NCI-H748 (cell line): ENCODE measurements around the gene ZNRF1.

Experiments used
- DNase-seq: peaks from one replicate; lab custom pipeline; 2025; ENCODE audit not compliant: unreplicated experiment; lab: John Stamatoyannopoulos, UW

ZNRF1 gene

GRCh38 chr16:75058806-75059205 lies 60.0 kb downstream of the ZNRF1 start:
- no peak for DNase-seq

- DNase-seq, result no peak
Observed at GRCh38 chr16:75059411-75059810, 60.6 kb downstream of the ZNRF1 start.

GRCh38 chr16:75060723-75061122 lies 61.9 kb downstream of the ZNRF1 start:
- DNase-seq, result no peak

GRCh38 chr16:75061669-75062068 lies 62.8 kb downstream of the ZNRF1 start:
- no peak for DNase-seq

GRCh38 chr16:75062135-75062975 lies 63.5 kb downstream of the ZNRF1 start:
- DNase-seq, result no peak

GRCh38 chr16:75062976-75063346 lies 64.1 kb downstream of the ZNRF1 start:
- no peak for DNase-seq

- no peak for DNase-seq
Observed at GRCh38 chr16:75063549-75064088, 64.8 kb downstream of the ZNRF1 start.

- DNase-seq, result peak; percentile 11
Observed at GRCh38 chr16:75064403-75065148, 65.8 kb downstream of the ZNRF1 start.

- DNase-seq, result no peak
Observed at GRCh38 chr16:75065149-75065505, 66.3 kb downstream of the ZNRF1 start.

- DNase-seq, result no peak
Observed at GRCh38 chr16:75065521-75066149, 66.8 kb downstream of the ZNRF1 start.

GRCh38 chr16:75066861-75067447 lies 68.1 kb downstream of the ZNRF1 start:
- no peak for DNase-seq

- no peak for DNase-seq
Observed at GRCh38 chr16:75068085-75069031, 69.5 kb downstream of the ZNRF1 start.

- no peak for DNase-seq
Observed at GRCh38 chr16:75070012-75070841, 71.4 kb downstream of the ZNRF1 start.

GRCh38 chr16:75071621-75072020 lies 72.8 kb downstream of the ZNRF1 start:
- DNase-seq, result no peak

- no peak for DNase-seq
Observed at GRCh38 chr16:75072239-75072947, 73.6 kb downstream of the ZNRF1 start.

- no peak for DNase-seq
Observed at GRCh38 chr16:75073545-75074303, 74.9 kb downstream of the ZNRF1 start.

GRCh38 chr16:75074304-75074793 lies 75.5 kb downstream of the ZNRF1 start:
- no peak for DNase-seq
